VCaP (cell line): ENCODE results near the gene TIGIT.
A peak's percentile ranks its signal among the peaks of the same experiment; 100 is the strongest.

Experiments
- H3K27ac ChIP-seq: fragments of 450-650 bp; 2 replicates; pipeline ENCODE4 v1.5.1; 2017
- TF ChIP-seq, protein P1 (sequence below): fragments of 450-650 bp; conservative IDR thresholded peaks from 2 replicates; pipeline ENCODE4 v1.5.1; 2017; ENCODE audit warnings: mild to moderate bottlenecking, moderate library complexity

The TIGIT gene

DNA sequence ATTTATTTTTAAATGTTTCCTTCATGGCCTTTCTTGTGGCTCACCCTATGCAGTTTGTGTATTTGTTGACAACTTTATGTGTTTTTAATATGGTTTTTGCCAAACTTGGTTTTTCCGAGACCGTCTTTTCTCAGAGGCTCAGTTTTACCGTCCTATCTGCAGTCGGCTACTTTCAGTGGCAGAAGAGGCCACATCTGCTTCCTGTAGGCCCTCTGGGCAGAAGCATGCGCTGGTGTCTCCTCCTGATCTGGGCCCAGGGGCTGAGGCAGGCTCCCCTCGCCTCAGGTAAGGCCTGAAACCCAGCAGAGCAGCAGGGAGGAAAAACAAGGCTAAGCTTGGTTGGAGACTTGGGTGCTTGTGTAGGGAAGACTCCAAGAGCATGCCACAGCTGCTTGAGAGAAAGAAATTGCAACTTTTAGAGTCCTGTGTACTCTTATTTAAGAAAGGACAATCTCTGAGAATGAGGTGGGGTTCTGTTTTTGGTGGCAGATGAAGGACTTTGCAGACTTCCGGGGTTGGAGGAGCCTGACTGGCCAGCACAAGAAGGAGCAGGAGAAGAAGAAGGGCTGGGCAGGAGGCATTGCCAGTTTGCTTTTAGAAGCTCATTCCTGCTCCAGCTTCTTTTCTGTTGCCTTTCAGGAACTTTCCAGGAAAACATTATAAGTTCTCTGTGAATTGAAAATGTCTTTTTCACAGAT lies at the start of gene TIGIT:
Gene TIGIT (plus strand): TSS at position 191 of the 698 bp plus-strand sequence. CDS start 34 bp downstream, at position 225.
- H3K27ac ChIP-seq: no peak within 1 kb of the TSS
- TF ChIP-seq, protein P1, sequence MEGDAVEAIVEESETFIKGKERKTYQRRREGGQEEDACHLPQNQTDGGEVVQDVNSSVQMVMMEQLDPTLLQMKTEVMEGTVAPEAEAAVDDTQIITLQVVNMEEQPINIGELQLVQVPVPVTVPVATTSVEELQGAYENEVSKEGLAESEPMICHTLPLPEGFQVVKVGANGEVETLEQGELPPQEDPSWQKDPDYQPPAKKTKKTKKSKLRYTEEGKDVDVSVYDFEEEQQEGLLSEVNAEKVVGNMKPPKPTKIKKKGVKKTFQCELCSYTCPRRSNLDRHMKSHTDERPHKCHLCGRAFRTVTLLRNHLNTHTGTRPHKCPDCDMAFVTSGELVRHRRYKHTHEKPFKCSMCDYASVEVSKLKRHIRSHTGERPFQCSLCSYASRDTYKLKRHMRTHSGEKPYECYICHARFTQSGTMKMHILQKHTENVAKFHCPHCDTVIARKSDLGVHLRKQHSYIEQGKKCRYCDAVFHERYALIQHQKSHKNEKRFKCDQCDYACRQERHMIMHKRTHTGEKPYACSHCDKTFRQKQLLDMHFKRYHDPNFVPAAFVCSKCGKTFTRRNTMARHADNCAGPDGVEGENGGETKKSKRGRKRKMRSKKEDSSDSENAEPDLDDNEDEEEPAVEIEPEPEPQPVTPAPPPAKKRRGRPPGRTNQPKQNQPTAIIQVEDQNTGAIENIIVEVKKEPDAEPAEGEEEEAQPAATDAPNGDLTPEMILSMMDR: no peak

DNA sequence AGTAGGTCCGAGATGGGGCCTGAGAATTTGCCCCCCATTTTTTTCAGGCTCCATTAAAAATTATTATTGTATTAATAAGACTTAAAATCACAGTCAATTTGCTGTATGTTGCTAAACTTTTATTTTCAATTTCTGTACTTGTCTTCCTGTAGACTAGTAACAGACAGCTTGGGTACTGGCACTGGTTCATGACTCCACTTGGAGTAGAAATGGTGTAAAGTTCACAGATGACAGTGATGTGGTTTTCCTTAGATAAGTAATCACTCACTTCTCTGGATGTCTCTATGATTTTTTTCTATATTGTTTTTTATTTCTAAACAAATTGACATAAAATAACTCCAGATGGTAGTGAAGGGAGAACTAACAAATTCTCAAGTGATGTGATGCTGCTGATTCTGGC lies 40.9 kb upstream of the TIGIT start:
- TF ChIP-seq, protein P1: no peak
- H3K27ac ChIP-seq: no peak overlapping the region

DNA sequence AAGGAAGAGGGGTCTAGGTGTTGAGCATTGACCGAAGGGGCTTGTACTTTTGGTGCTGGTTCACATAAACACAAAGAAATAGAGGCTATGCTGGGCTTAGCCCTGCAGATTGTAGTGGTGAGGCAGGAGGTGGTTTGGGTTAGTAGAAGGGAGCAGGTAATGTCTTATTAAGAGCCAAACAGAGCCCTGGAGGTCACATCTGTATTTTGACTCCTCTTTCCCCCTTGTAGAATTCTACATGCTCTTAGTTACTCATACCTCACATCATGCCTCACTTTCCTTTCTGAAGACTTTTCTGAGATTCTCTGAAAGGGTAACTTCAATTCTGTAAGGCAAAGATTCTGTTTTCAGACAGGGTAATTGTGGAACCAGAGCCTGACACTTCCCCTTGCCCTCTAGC lies 40.3 kb upstream of the TIGIT start:
- TF ChIP-seq, protein P1: no peak

DNA sequence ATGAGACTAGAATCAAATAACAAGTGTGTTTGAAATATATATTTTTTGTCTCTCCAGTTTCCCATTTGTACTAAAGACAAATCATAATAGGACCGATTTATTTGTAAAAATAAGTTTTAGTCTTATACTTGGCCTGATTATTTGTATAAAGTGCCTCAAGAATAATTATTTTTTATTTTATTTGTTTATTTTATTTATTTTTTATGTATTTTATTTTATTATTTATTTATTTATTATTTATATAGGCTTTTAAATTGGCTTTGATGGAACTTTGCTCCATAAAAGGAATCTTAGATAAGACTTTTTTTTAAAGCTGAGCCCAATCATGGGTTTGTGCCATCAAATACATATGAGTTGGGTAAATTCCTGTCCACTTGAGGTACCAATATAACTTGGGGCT lies 34.3 kb upstream of the TIGIT start:
- TF ChIP-seq, protein P1: no peak
- no peak overlapping the region for H3K27ac ChIP-seq

More for the DNA sequence above, 40.3 kb upstream of the TIGIT start:
- no peak overlapping the region for H3K27ac ChIP-seq

DNA sequence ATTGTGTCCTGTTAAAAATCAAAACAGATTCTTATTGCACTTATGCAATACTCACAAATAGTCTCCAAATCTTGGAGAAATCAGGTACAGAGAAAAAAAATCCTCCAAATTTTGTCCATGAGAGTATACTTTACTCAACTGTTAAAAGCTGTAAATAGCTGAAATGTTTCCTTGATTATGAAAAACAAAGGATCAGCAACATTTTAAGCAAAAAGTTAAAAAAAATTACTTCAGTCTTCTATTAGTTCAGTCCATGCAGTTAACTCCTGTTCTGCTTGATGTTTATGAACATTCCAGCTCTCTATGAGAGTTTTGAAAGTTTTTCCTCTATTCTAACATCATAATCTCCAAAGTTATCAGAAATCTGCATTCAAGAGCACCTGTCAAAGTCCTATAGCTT lies 33.7 kb upstream of the TIGIT start:
- no peak overlapping the region for H3K27ac ChIP-seq
- TF ChIP-seq, protein P1: no peak

DNA sequence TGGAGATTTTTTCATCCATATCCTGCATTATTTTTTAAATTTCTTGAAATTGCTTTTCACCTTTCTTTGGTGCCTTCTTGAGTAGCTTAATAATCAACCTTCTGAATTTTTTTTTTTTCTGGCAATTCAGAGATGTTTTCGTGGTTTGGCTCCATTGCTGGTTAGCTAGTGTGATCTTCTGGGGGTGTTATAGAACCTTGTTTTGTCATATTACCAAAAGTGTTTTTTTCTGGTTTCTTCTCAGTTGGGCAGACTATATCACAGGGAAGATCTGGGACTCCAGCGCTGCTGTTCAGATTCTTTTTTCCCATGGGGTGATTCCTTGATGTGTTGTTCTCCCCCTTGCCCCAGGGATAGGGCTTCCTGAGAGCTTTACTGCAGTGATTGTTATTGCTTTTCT lies 23.8 kb upstream of the TIGIT start:
- no peak overlapping the region for H3K27ac ChIP-seq
- TF ChIP-seq, protein P1: no peak

DNA sequence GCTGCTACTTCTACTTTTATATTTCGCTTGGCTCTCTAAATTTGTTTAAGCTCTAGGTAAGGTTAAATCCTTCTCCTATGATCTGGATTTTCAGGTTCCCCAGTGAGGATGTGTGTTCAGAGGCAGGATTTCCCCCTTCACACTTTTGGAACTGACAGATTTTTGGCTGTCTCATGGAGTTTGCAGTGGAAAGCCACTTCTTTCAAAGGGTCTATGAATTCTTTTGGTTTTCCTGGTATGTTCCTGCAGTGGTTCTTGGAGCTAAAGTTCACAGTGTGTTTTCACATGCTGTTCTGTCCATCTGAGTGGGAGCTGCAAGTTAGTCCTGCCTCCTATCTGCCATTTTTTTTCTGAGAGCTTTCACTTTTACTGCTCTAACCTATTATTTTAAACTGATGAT lies 21.6 kb upstream of the TIGIT start:
- TF ChIP-seq, protein P1: no peak
- H3K27ac ChIP-seq: 0 out of 2 replicates have a peak overlapping the region, but pooled peaks have one; percentile 8
